Psoas muscle (tissue), 8 donors: ENCODE data around the gene EPB41L3. TPM values are rescaled to one million over a fixed set of nuclear protein-coding genes. Genes with fewer than 3 reads are reported as not detected.

Source experiments
- ATAC-seq, 4 donors: fragments of 200-7000 bp; cut with Tn5 transposase; one replicate each; pipeline ENCODE4 v1.9.1; 2020; ENCODE audit warnings: moderate library complexity in 3 of 4, mild to moderate bottlenecking in 2 of 4
- DNase-seq, 2 donors: peaks; one replicate each; pipeline ENCODE4 v3.0.0-alpha.2; 2020
- H3K27ac ChIP-seq: fragments of 200-600 bp; one replicate; pipeline ENCODE4 v1.8.0; 2022
- H3K27me3 ChIP-seq, 3 donors: fragments of 200-600 bp in 1 of 3; one replicate each; pipeline versions ENCODE4 v1.6.1 to v1.8.0; 2013 to 2022; ENCODE audit warnings: low read length in 2 of 3, mild to moderate bottlenecking in 2 of 3, moderate library complexity in 1 of 3; ENCODE audit not compliant: insufficient read depth in 3 of 3
- H3K36me3 ChIP-seq, 2 donors: fragments of 200-600 bp in 1 of 2; one replicate each; pipeline versions ENCODE4 v1.6.1 to v1.8.0; 2013 to 2022; ENCODE audit warnings: low read depth in 1 of 2, mild to moderate bottlenecking in 1 of 2, moderate library complexity in 1 of 2; ENCODE audit not compliant: insufficient read depth in 1 of 2
- H3K4me1 ChIP-seq: fragments of 200-600 bp; one replicate; pipeline ENCODE4 v1.8.0; 2022
- H3K4me3 ChIP-seq: fragments of 200-600 bp; one replicate; pipeline ENCODE4 v1.8.0; 2022; ENCODE audit warnings: mild to moderate bottlenecking
- H3K9me3 ChIP-seq: fragments of 200-600 bp; one replicate; pipeline ENCODE4 v1.8.0; 2022
- WGBS, 3 donors: extraction: QIAGEN DNeasy Blood & Tissue Kit; methylation state at CpG; one replicate each; pipeline versions ENCODE4 v1.1.6 to v1.1.7; 2013; 5-methylcytosine and 5-hydroxymethylcytosine counted together
- intact Hi-C, 2 donors: fragments of 100-400 bp; cut with DNase I; formaldehyde crosslinking; loops; one replicate each; pipeline versions ENCODE4 v1.11.0 to v1.14.2; 2022
- polyA plus RNA-seq, 3 donors: library from polyadenylated mRNA; stranded (reverse); fragments of 200-250 nt; gene quantifications; one replicate each; pipeline ENCODE4 v1.2.3, GENCODE V29; 2013
- total RNA-seq, 4 donors: library from RNA; stranded (reverse); fragmentation: NEBNext Ultra II Directional in 2 of 4; extraction: Animal tissue kit (Norgen Biotek cat#: 25700) in 2 of 4; gene quantifications; one replicate each; pipeline versions ENCODE4 v1.2.1 to v1.2.4, GENCODE V29; 2021 to 2023
- TF ChIP-seq, protein P1 (sequence below): fragments of 200-600 bp; IDR thresholded peaks from one replicate; pipeline ENCODE4 v1.8.0; 2022; ENCODE audit warnings: antibody characterized with exemption
- donor health status: healthy with polysubstance abuse.
- donor health status: DM: no; HTN: no; CAD: no; lungs with moderate emphysema.
- donor health status: Bipolar disorder and iron deficiency.
- donor health status: healthy.
- donor health status: DM: yes; HTN: yes; CAD: no.
- donor health status: DM: no; HTN: no; CAD: no.
- donor health status: DM: no; HTN: no; CAD: no.
- donor health status: DM: yes; HTN: yes; CAD: no.

Gene EPB41L3
- total and polyA plus RNA-seq, 7 donors = 1.4 to 23.6 (median 6.0) TPM

DNA sequence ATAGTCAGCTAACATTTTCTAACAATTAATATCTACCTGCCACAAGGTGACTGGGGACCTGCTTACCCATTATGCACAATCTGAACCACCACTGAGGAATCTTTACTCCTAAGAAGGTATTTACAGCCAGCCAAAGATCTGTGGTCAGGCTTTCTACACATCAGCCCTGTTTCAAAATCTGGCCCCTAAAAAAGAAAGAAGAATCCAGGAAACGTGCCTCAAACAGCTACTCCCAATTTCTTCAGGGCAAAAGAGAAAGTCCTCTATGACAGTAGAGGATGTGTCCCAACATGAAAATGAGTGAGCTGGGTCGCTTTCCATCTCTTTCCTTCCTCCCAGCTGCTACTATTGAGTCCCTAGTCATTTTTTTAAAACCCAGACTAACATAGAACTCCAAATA is 79.5 kb downstream of the EPB41L3 start:
- TF ChIP-seq, protein P1, sequence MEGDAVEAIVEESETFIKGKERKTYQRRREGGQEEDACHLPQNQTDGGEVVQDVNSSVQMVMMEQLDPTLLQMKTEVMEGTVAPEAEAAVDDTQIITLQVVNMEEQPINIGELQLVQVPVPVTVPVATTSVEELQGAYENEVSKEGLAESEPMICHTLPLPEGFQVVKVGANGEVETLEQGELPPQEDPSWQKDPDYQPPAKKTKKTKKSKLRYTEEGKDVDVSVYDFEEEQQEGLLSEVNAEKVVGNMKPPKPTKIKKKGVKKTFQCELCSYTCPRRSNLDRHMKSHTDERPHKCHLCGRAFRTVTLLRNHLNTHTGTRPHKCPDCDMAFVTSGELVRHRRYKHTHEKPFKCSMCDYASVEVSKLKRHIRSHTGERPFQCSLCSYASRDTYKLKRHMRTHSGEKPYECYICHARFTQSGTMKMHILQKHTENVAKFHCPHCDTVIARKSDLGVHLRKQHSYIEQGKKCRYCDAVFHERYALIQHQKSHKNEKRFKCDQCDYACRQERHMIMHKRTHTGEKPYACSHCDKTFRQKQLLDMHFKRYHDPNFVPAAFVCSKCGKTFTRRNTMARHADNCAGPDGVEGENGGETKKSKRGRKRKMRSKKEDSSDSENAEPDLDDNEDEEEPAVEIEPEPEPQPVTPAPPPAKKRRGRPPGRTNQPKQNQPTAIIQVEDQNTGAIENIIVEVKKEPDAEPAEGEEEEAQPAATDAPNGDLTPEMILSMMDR = no peak
- peak in 1 of 4 donors; percentile 32 for ATAC-seq

DNA sequence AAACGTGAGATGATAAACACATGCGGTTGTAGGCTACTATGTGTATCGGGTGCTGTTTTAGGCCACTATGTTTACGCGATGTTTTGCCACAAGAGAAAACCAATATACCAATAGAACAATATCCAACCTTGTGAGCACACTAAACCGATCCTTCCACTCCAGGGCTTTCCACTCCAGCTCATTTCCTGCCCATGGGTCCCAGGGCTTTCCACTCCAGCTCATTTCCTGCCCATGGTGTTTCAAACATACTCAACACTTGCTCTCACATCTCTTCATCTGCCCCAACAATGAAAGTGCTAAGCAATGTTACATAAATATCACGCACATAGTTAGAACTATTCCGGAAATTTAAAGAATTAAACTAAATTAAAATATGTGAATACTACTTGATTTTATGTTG is 80.0 kb downstream of the EPB41L3 start:
- no peak for ATAC-seq
- H3K27ac ChIP-seq = no peak overlapping the region
- no peaks in the 10 kb centered on the region for H3K36me3 ChIP-seq

More for the DNA sequence above, 79.5 kb downstream of the EPB41L3 start:
- WGBS, 3 donors = 66 to 73% (median 73%) methylated on average over 2 of the region's 2 CpGs
- Histone ChIP-seq H3K36me3 (no peaks in the 10 kb centered on the region), H3K27me3 (no peaks in the 10 kb centered on the region), H3K27ac (no peak overlapping the region), H3K9me3 (no peaks in the 10 kb centered on the region), H3K4me1 (no peaks in the 10 kb centered on the region), H3K4me3 (no peak overlapping the region)
- no peak for DNase-seq
- intact Hi-C loops = no loop called here

DNA sequence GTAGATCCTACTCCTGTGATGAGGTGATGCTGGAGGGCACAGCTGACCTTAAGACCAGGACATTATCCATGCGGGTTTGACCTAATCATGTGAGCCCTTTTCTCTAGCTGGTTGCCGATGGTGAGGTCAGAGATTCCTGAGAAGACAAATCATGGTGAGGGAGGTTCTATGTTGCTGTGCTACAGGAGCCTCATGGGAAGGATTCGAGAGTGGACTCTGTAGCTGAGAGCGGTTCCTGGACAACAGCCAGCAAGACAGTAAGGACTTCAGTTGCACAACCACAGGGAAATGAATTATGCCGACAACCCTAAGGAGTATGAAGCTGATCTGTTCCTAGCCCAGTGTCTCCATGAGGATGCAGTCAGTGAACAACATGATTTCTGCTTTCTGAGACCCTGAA is 80.4 kb downstream of the EPB41L3 start:
- H3K4me3 ChIP-seq = no peak overlapping the region
- H3K27ac ChIP-seq = no peak overlapping the region
- no peaks in the 10 kb centered on the region for H3K4me1 ChIP-seq
- WGBS, 3 donors = 64 to 69% (median 68%) methylated on average over 5 of the region's 5 CpGs
- DNase-seq (peak; percentile 77 to 82), ATAC-seq (peak; percentile 40 to 80 (median 68))
- TF ChIP-seq, protein P1 = no peak
- H3K36me3 ChIP-seq = no peaks in the 10 kb centered on the region
- H3K27me3 ChIP-seq = no peaks in the 10 kb centered on the region
- H3K9me3 ChIP-seq = no peaks in the 10 kb centered on the region
- intact Hi-C loops = no loop called here

More for the DNA sequence above, 80.0 kb downstream of the EPB41L3 start:
- TF ChIP-seq, protein P1 = no peak
- intact Hi-C loops = no loop called here
- Histone ChIP-seq H3K9me3 (no peaks in the 10 kb centered on the region), H3K4me3 (no peak overlapping the region), H3K27me3 (no peaks in the 10 kb centered on the region), H3K4me1 (no peaks in the 10 kb centered on the region)
- WGBS, 3 donors = 90 to 94% (median 93%) methylated on average over 8 of the region's 8 CpGs
- DNase-seq = no peak

DNA sequence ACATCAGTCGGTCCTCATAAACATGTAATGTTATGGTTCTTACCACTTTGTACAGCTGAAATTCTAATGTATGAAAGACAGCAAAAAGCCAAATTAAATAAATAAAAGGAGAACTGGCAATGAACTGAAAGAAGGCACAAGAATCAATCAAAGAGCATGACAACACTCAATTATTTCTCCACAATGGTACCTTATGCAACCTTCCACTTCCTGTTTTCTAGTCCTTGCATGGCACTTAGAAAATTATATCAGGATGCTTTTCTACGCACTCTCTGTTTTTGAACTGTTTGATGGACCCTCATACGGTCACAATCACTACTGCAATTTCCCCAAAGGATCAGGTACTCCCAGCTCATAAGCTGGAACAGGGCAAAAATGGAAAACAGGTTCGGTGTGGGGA is 81.6 kb downstream of the EPB41L3 start:
- no peaks in the 10 kb centered on the region for H3K4me1 ChIP-seq
- ATAC-seq (no peak), DNase-seq (no peak)

DNA sequence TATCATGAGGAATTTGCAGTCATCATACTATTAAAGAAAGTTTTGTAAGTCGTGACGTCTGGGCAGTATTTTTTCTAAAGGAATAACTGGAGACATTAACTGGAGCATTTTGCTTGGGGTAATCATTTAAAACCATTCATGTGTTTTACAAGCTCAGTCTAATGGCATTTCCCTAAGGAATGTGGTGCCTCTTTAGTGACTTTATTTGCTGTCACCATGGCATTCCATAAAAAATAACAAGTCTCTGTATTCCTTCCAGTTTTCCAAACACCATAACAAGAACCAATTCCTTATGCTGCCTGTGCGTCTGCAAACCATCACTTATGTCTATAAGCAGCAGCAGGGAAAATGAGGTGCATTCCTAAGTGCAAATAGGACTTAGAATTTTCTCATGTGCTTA is 82.8 kb downstream of the EPB41L3 start:
- Histone ChIP-seq H3K4me1 (no peaks in the 10 kb centered on the region), H3K27ac (no peak overlapping the region), H3K9me3 (no peaks in the 10 kb centered on the region), H3K36me3 (no peaks in the 10 kb centered on the region), H3K27me3 (peaks cover 0 to 3% (median 0%) of the 10 kb centered on the region in 3 donors), H3K4me3 (no peak overlapping the region)
- TF ChIP-seq, protein P1 = no peak
- ATAC-seq = no peak
- 51 to 62% (median 55%) methylated on average over 3 of the region's 3 CpGs for WGBS, 3 donors
- DNase-seq = no peak
- intact Hi-C loops = no loop called here

More for the DNA sequence above, 81.6 kb downstream of the EPB41L3 start:
- Histone ChIP-seq H3K4me3 (no peak overlapping the region), H3K36me3 (no peaks in the 10 kb centered on the region), H3K27me3 (peaks cover 0 to 3% (median 0%) of the 10 kb centered on the region in 3 donors), H3K27ac (no peak overlapping the region), H3K9me3 (no peaks in the 10 kb centered on the region)
- WGBS, 3 donors = 78 to 85% (median 82%) methylated on average over 4 of the region's 4 CpGs
- intact Hi-C loops = no loop called here
- TF ChIP-seq, protein P1 = no peak
